GM21786 (cell line): ENCODE measurements around the gene GM2A.
"Not testable (repeated sequence)": the region's sequence is repeated elsewhere in the genome, so short reads cannot be mapped to it uniquely, and the experiment has no call there.

Experiments
- ATAC-seq: cut with Tn5 transposase; IDR thresholded peaks from one replicate; pipeline ENCODE4 v1.9.1; 2021; ENCODE audit not compliant: unreplicated experiment

The GM2A gene

GRCh38 chr5:151251001-151251551 lies 1.9 kb upstream of the GM2A start:
- no peak for ATAC-seq

- no peak for ATAC-seq
Measured at GRCh38 chr5:151251621-151252020, 1.4 kb upstream of the GM2A start.

- ATAC-seq, result no peak
Measured at GRCh38 chr5:151253605-151253950, 593 bp downstream of the GM2A start.

GRCh38 chr5:151254556-151254955 lies 1.6 kb downstream of the GM2A start:
- ATAC-seq, result no peak

GRCh38 chr5:151254990-151255389 lies 2.0 kb downstream of the GM2A start:
- not testable (repeated sequence) for ATAC-seq

- peak; percentile 47 for ATAC-seq
Measured at GRCh38 chr5:151255621-151256286, 2.8 kb downstream of the GM2A start.

GRCh38 chr5:151257731-151258181 lies 4.8 kb downstream of the GM2A start:
- peak; percentile 25 for ATAC-seq

GRCh38 chr5:151258201-151258611 lies 5.2 kb downstream of the GM2A start:
- no peak for ATAC-seq

- ATAC-seq, result no peak
Measured at GRCh38 chr5:151258816-151259215, 5.8 kb downstream of the GM2A start.

GRCh38 chr5:151259931-151260330 lies 6.9 kb downstream of the GM2A start:
- no peak for ATAC-seq

- no peak for ATAC-seq
Measured at GRCh38 chr5:151262532-151262931, 9.5 kb downstream of the GM2A start.

- ATAC-seq, result no peak
Measured at GRCh38 chr5:151264113-151264512, 11.1 kb downstream of the GM2A start.

- no peak for ATAC-seq
Measured at GRCh38 chr5:151267491-151268260, 14.7 kb downstream of the GM2A start.

GRCh38 chr5:151270599-151270998 lies 17.6 kb downstream of the GM2A start:
- ATAC-seq, result peak; percentile 89

- ATAC-seq, result no peak
Measured at GRCh38 chr5:151271336-151271735, 18.4 kb downstream of the GM2A start.

- no peak for ATAC-seq
Measured at GRCh38 chr5:151274666-151275065, 21.7 kb downstream of the GM2A start.

- no peak for ATAC-seq
Measured at GRCh38 chr5:151275803-151276202, 22.8 kb downstream of the GM2A start.

GRCh38 chr5:151278845-151279244 lies 25.9 kb downstream of the GM2A start:
- no peak for ATAC-seq

GRCh38 chr5:151280443-151280842 lies 27.5 kb downstream of the GM2A start:
- ATAC-seq, result no peak

GRCh38 chr5:151281001-151281639 lies 28.1 kb downstream of the GM2A start:
- ATAC-seq, result no peak

GRCh38 chr5:151283120-151283825 lies 30.3 kb downstream of the GM2A start:
- no peak for ATAC-seq
